Measurements from ENCODE around the gene PAIP2.
A peak's percentile ranks its signal among the peaks of the same experiment; 100 is the strongest.
"Not testable (repeated sequence)": the region's sequence is repeated elsewhere in the genome, so short reads cannot be mapped to it uniquely, and the experiment has no call there.

PAIP2 gene

DNA sequence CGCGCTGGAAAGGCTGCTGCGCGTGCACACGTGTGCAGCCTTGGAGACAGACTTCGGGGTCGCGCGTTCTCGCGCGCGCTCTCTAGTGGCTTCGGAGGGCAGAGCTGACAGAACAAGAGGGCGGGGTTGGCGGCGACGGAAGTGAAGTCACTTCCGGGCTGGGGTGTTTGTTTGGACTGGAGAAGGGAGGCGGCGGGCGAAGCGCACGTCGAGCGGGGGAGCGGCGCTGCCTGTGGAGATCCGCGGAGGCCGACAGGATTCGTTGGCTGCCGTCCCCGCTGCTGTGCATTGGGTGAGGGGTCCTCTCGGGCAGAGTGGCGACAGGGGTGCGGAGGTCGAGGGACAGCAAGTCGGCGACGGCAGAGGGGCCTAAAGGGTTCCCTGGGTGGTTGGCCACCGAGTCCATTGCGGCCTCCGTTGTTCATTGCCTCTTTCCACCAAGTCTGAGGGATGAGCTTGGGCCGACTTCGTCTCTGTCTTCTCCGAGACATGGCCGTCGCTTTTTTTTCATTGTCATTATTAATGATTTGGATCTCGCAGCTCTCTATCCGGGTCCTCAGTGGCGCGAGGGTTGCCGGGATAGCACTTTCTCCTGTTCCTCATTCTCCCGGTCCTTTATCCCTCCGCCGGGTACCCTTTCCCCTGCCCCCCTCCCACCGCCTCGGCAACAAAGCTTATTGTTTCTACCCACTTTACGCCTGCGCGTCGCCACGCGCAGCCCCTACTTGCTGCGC, at the start of gene PAIP2:
Gene PAIP2, plus strand, starts transcription at position 166 of the 734 bp plus-strand sequence. CDS start 21,931 bp downstream, outside the sequence.
- DNase-seq (ENCODE audit: low read depth in 3 of 3), result peak; percentile 93 to 94 (median 94)

- DNase-seq (ENCODE audit: low read depth in 3 of 3), result no peak
These were observed 48.5 kb upstream of the PAIP2 start for GRCh38 chr5:139293202-139293506.

DNA sequence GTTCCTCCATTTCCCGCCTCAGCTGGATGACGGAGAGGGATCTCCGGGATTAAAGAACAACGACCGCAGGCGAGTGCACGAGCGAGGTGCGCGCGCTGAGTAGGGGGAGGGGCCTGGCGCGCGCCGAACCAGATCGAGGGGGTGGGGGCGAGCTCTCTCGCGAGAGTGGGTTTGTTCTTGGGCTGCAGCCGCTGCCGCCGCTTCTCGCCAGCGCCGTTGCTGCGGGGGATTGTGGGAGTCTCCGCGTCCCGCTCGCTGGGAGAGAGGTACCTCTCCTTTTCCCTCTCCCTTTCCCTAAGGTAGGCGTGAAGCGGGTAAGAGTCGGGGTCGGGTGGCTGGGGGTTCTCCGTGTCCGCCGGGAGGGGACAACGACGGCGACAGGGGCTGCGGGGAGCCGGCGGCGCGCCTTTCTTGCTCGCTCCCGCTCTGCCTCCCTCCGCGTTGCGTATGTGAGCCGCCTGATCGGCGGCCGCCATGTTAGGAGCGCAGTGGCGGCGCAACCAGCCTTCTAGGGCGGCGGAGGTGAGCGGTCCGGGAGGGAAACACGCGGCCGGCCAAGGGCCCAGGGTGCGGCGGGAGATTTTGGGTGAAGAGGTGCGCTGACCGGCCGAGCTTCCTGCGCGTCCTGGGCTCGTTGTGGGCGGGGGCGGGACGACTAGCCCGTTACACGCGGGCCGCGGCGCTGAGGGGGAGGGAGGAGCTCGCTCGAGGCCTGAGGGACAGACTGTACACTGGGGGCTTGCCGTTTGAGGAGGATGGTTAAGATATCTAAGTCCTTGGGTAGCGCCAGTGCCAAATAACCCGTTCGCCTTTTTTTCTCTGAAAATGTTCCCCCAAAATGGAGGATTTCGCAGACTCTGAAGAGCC, 47.9 kb upstream of the PAIP2 start, which contains the start of gene MATR3:
Gene MATR3, plus strand, starts transcription at position 234 of the 867 bp plus-strand sequence. CDS start 13,676 bp downstream, outside the sequence.
- DNase-seq (ENCODE audit: low read depth in 3 of 3), result peak; percentile 85 to 88 (median 86)

GRCh38 chr5:139294374-139295165, 47.1 kb upstream of the PAIP2 start:
- DNase-seq (ENCODE audit: low read depth in 3 of 3), result peak; percentile 28 to 36 (median 36)

- DNase-seq (ENCODE audit: low read depth in 3 of 3), result no peak
These were observed 46.2 kb upstream of the PAIP2 start for GRCh38 chr5:139295346-139296057.

DNA sequence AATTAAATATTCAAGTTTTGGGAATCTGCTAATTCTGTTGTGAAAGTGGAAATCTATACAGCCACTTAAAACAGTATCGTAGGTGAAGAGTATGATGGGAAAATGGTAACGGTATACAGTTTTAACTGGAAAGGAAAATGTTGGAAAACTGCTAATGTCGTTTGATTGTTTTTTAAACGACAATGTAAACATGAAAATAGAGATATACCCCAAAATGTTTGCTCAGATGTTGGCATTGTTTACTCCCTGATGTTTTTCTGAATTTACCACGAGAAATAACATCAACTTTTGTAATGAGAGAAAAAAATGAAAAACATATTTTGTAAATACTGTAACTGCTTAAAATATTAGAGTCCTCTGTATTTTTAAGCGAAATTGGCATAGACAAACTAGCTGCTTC, 45.5 kb upstream of the PAIP2 start:
- DNase-seq (ENCODE audit: low read depth in 3 of 3), result no peak

DNA sequence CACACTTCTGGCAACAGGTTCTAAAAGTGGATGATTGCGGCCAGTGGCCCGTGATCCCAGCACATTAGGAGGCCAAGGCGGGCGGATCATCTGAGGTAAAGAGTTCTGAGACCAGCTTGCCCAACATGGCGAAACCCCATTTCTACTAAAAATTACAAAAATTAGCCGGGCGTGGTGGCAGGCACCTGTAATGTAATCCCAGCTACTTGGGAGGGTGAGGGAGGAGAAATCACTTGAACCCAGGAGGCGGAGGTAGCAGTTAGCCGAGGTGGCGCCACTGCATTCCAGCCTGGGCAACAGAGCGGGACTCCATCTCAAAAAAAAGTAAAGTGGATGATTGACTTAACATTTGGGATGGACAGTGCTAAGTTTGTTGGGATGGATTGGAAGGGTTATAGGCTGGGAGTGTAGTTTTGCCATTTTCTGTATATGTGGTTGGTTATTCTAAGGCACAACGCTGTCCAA, 44.8 kb upstream of the PAIP2 start:
- no peak for DNase-seq (ENCODE audit: low read depth in 3 of 3)

GRCh38 chr5:139297439-139298133, 44.1 kb upstream of the PAIP2 start:
- DNase-seq (ENCODE audit: low read depth in 3 of 3), result no peak

DNA sequence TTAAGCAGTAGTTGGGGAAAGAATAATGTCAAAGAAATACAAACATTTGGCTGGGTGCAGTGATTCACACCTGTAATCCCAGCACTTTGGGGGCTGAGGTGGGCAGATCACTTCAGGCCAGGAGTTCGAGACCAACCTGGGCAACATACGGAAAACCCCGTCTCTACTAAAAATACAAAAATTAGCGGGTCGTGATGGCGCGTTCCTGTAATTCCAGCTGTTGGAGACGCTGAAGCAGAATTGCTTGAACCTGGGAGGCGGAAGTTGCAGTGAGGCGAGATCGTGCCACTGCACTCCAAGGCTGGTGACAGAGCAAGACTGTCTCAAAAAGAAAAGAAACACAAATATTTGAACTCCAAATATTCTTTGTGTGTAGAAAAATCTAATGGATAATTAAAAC, 43.4 kb upstream of the PAIP2 start:
- DNase-seq (ENCODE audit: low read depth in 3 of 3), result no peak

GRCh38 chr5:139299486-139299885, 42.2 kb upstream of the PAIP2 start:
- DNase-seq (ENCODE audit: low read depth in 3 of 3), result no peak

DNA sequence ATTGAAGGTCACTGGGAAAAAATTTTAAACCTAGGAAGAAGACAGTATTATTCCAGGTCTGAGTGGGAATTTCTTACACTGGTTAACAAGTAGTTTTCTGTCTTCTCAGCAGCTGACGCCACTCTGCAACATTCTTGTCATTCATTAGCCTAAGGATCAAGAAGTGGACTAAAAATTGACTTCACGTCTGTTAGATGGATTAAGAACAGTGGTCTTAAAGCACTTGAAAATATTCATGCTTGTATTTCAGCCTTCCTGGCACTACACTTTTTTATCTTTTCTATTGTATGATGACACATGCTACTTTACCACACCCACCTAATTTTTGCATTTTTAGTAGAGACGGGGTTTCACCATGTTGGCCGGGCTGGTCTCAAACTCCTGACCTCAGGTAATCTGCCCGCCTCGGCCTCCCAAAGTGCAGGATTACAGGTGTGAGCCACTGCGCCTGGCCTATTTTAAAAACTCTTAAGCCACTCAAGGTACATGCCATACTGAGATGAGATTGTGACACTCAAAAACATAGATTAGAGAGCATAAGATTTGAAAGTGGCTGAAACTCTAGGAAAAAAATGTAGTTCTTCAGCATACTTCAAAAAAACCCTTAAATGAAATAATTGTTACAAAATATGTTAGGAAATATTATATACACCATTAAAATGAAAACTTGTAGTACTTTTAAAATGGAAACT, 39.7 kb upstream of the PAIP2 start:
- no peak for DNase-seq (ENCODE audit: low read depth in 3 of 3)

- DNase-seq (ENCODE audit: low read depth in 3 of 3), result no peak
These were observed 37.0 kb upstream of the PAIP2 start for GRCh38 chr5:139304391-139305324.

- DNase-seq (ENCODE audit: low read depth in 3 of 3), result no peak
These were observed 35.5 kb upstream of the PAIP2 start for GRCh38 chr5:139306197-139306596.

DNA sequence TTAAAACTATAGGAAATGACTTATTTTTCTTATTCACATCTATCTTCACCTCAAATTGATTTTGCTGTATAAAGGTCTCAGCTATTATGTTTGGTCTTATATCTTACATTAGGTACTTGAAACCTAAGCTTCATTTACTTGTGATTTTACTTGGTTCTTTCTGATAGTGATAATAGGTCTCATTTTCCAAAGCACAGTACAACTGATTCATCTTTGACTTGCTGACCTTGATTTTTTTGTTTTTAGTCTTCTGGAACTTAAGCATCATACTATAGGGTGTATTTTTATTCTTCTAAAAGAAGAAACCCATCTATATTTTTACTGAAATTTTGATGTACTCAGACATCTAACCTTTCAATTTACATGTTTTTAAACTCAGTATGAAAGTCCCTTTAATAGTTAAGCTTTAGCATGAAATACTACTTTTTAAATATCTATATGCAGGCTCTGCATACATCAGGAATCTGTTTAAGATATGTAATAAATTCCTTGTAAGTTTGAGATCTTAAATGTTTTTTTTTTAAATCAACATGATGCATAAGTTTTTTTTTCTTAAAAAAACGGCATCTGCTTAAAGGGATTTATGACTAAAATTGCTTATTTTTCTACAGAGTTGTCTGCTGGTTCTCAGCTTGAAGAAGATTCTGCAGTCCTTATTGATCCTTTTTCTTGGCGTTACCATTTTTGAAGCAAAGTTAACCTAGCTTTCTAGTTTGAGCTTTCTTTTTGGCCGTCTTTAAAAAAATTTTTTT, 34.9 kb upstream of the PAIP2 start:
- DNase-seq (ENCODE audit: low read depth in 3 of 3), result no peak

- no peak for DNase-seq (ENCODE audit: low read depth in 3 of 3)
These were observed 32.9 kb upstream of the PAIP2 start for GRCh38 chr5:139308797-139309196.

DNA sequence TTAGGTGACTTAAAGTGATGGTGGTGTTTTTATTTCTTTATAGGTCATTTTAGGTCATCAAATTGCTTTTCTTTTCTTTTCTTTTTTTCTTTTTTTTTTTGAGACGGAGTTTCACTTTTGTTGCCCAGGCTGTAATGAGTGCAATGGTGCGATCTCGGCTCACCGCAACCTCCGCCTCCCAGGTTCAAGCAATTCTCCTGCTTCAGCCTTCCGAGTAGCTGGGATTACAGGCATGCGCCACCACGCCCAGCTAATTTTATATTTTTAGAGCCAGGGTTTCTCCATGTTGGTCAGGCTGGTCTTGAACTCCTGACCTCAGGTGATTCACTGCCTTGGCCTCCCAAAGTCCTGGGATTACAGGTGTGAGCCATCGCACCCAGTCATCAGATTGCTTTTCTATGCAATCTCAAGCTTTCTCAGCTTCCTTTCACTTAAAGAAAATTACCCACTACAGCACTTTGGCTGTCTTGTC, 30.9 kb upstream of the PAIP2 start:
- not testable (repeated sequence) for DNase-seq (ENCODE audit: low read depth in 3 of 3)

DNA sequence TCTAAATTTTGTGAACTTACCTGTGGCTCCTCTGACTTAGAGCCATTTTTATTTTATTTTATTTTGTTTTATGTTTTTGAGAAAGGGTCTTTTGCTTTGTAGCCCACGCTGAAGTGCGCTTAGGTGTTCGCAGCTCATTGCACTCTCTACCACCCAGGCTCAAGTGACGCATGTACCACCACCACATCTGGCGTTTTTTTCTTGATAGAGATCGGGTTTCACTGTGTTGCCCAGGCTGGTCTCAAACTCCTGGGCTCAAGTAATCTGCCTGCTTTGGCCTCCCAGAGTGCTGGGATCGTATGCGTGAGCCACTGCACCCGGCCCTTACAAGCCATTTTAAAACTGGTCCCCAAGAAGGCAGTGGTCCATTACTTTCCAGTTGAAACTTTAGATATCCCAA, 29.6 kb upstream of the PAIP2 start:
- DNase-seq (ENCODE audit: low read depth in 3 of 3), result no peak

DNA sequence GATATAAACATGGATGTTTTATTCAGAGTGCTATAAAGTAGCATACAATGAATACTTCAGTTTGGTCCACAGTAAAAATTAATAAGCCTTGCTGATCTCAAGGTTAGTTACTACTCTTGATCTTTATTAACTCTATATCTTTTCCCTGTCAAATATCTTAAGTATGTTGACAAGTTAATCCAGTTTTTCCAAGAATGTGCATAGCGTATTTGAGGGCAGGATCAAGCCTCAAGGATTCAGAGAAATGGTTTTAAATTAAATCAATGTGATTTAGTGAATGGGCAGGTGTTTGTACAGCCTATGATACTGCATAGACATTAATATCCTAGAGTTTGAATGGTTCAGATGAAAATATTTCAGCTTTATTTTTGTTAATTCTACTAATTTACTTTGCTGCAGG, 27.4 kb upstream of the PAIP2 start:
- no peak for DNase-seq (ENCODE audit: low read depth in 3 of 3)

All from stimulated activated CD4-positive, alpha-beta T cell treated with anti-CD3 and anti-CD28 coated beads, TNF-alpha, amount 100 ng/mL, for 4 hours (primary cell).